OCI-LY7 (cell line): ENCODE measurements around the gene C20orf202. TPM values are rescaled to one million over a fixed set of nuclear protein-coding genes. Genes with fewer than 3 reads are reported as not detected.

Experiments
- BruUV-seq: library from RNA; stranded (reverse); fragments of 400-500 nt; replicated peaks from 2 replicates; lab custom pipeline; 2021; lab: Mats Ljungman, UMichigan
- CTCF ChIA-PET: fragments of 300-600 bp; sonication (Branson Sonifier 250); formaldehyde crosslinking; loops from one replicate; lab custom pipeline; 2022; ENCODE audit warnings: antibody characterized with exemption; ENCODE audit not compliant: unreplicated experiment; lab: Charles Lee
- POLR2A ChIA-PET: fragments of 300-600 bp; sonication (Branson Sonifier 250); formaldehyde crosslinking; loops from one replicate; lab custom pipeline; 2022; ENCODE audit warnings: antibody characterized with exemption; lab: Charles Lee
- DNase-seq: peaks from one replicate; pipeline ENCODE4 v3.0.0-alpha.2; 2015; ENCODE audit warnings: low spot score
- H2AFZ ChIP-seq: fragments of 200-600 bp; sonication (generic), shearing (Covaris generic); 2 replicates; pipeline ENCODE4 v1.6.1; 2014; ENCODE audit warnings: mild to moderate bottlenecking, antibody characterized with exemption, low read length, moderate library complexity
- H3K27ac ChIP-seq: fragments of 200-600 bp; sonication (generic); 2 replicates; pipeline ENCODE4 v1.5.1; 2014; ENCODE audit warnings: mixed run types, low read depth, mild to moderate bottlenecking, moderate library complexity, low read length, inconsistent platforms; ENCODE audit not compliant: poor library complexity, severe bottlenecking
- H3K36me3 ChIP-seq: fragments of 200-600 bp; sonication (generic); 2 replicates; pipeline ENCODE4 v1.6.1; 2014; ENCODE audit warnings: mild to moderate bottlenecking, antibody characterized with exemption, low read length, moderate library complexity, mixed read lengths; ENCODE audit not compliant: insufficient read depth
- H3K4me1 ChIP-seq: fragments of 200-600 bp; sonication (generic); 2 replicates; pipeline ENCODE4 v1.5.1; 2014; ENCODE audit warnings: mild to moderate bottlenecking, low read length; ENCODE audit not compliant: insufficient read depth, poor library complexity, severe bottlenecking
- H3K4me2 ChIP-seq: fragments of 200-600 bp; sonication (generic); 2 replicates; pipeline ENCODE4 v1.6.1; 2014; ENCODE audit warnings: mild to moderate bottlenecking, low read length
- H3K4me3 ChIP-seq: fragments of 200-600 bp; sonication (generic); 2 replicates; pipeline ENCODE4 v1.5.1; 2014; ENCODE audit warnings: mild to moderate bottlenecking, low read depth, low read length; ENCODE audit not compliant: poor library complexity, severe bottlenecking
- H3K79me2 ChIP-seq: fragments of 200-600 bp; sonication (generic); 2 replicates; pipeline ENCODE4 v1.6.1; 2016; ENCODE audit warnings: low read depth, mild to moderate bottlenecking, low read length, moderate library complexity, mixed read lengths; ENCODE audit not compliant: insufficient read depth
- H3K9me2 ChIP-seq: fragments of 200-600 bp; sonication (generic); 2 replicates; pipeline ENCODE4 v1.6.1; 2016; ENCODE audit warnings: mild to moderate bottlenecking, low read length, mixed read lengths; ENCODE audit not compliant: insufficient read depth
- H3K9me3 ChIP-seq: fragments of 200-600 bp; sonication (generic); 2 replicates; pipeline ENCODE4 v1.6.1; 2014; ENCODE audit warnings: mild to moderate bottlenecking, mixed run types, low read length, mixed read lengths
- H4K20me1 ChIP-seq: fragments of 200-600 bp; sonication (generic); 2 replicates; pipeline ENCODE4 v1.6.1; 2014; ENCODE audit warnings: mild to moderate bottlenecking, antibody characterized with exemption, low read length, moderate library complexity, mixed read lengths; ENCODE audit not compliant: insufficient read depth
- EZH2phosphoT487 ChIP-seq: fragments of 200-600 bp; sonication (generic); IDR thresholded peaks from 2 replicates; pipeline ENCODE4 v1.6.1; 2018; ENCODE audit warnings: low read depth, borderline replicate concordance, mild to moderate bottlenecking, mixed run types, antibody characterized with exemption, low read length, moderate library complexity, mixed read lengths
- intact Hi-C: fragments of 100-400 bp; cut with micrococcal nuclease; formaldehyde crosslinking; loops from one replicate; pipeline ENCODE4 v1.10.0; 2022; ENCODE audit not compliant: unreplicated experiment
- total RNA-seq, 2 experiments: library from RNA; depleted of rRNA in 1 of 2; stranded (reverse); fragments of >200 nt in 1 of 2; shearing (Covaris generic) in 1 of 2; gene quantifications; 2 replicates each; pipeline ENCODE4 v1.2.3, GENCODE V29; 2014 to 2022
- TF ChIP-seq, protein P1 (sequence below): fragments of 200-600 bp; sonication (generic); conservative IDR thresholded peaks from 2 replicates; pipeline ENCODE4 v1.5.1; 2014; ENCODE audit warnings: mild to moderate bottlenecking, antibody characterized with exemption, low read length, moderate library complexity, mixed read lengths

C20orf202 gene
- total RNA-seq, 2 experiments from 2014 or later = not detected

DNA sequence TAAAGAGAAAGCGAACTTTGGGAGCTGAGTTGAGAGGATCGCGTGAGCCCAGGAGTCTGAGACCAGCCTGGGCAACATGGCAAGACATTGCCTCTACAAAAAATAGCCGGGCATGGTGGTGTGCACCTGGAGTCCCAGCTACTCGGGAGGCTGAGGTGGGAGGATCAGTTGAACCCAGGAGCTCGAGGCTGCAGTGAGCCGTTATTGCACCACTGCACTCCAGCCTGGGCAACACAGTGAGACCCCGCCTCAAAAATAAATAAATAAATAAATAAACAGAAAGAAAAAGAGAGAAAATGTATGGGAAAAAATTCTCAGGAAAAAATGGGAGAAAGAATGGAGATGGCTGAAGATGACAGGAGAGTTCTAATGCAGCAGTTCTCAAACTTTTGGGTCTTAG, 2.5 kb downstream of the C20orf202 start:
- H3K9me3 ChIP-seq = no peaks in the 10 kb centered on the region
- H3K4me3 ChIP-seq = no peak overlapping the region
- H3K4me2 ChIP-seq = no peak overlapping the region
- POLR2A ChIA-PET = interaction anchor here (0.6 to 1.3 kb wide), 3 partner anchors 54 to 407 kb away, joined by 3 to 4 read pairs (median 4); no protein-coding TSS in a partner anchor
- intact Hi-C loops = no loop called here
- H2AFZ ChIP-seq = no peak overlapping the region
- no peaks in the 10 kb centered on the region for H3K9me2 ChIP-seq
- no peaks in the 10 kb centered on the region for H3K4me1 ChIP-seq
- no peak overlapping the region for H3K27ac ChIP-seq
- DNase-seq = no peak
- H4K20me1 ChIP-seq = no peaks in the 10 kb centered on the region
- H3K79me2 ChIP-seq = no peaks in the 10 kb centered on the region
- CTCF ChIA-PET = interaction anchor here (0.6 kb wide), 1 partner anchor 843 kb away, joined by 3 read pairs; no protein-coding TSS in a partner anchor
- H3K36me3 ChIP-seq = no peaks in the 10 kb centered on the region
- TF ChIP-seq EZH2phosphoT487 = no peak
- TF ChIP-seq, protein P1, sequence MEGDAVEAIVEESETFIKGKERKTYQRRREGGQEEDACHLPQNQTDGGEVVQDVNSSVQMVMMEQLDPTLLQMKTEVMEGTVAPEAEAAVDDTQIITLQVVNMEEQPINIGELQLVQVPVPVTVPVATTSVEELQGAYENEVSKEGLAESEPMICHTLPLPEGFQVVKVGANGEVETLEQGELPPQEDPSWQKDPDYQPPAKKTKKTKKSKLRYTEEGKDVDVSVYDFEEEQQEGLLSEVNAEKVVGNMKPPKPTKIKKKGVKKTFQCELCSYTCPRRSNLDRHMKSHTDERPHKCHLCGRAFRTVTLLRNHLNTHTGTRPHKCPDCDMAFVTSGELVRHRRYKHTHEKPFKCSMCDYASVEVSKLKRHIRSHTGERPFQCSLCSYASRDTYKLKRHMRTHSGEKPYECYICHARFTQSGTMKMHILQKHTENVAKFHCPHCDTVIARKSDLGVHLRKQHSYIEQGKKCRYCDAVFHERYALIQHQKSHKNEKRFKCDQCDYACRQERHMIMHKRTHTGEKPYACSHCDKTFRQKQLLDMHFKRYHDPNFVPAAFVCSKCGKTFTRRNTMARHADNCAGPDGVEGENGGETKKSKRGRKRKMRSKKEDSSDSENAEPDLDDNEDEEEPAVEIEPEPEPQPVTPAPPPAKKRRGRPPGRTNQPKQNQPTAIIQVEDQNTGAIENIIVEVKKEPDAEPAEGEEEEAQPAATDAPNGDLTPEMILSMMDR = no peak
- no TSS peak for BruUV-seq

DNA sequence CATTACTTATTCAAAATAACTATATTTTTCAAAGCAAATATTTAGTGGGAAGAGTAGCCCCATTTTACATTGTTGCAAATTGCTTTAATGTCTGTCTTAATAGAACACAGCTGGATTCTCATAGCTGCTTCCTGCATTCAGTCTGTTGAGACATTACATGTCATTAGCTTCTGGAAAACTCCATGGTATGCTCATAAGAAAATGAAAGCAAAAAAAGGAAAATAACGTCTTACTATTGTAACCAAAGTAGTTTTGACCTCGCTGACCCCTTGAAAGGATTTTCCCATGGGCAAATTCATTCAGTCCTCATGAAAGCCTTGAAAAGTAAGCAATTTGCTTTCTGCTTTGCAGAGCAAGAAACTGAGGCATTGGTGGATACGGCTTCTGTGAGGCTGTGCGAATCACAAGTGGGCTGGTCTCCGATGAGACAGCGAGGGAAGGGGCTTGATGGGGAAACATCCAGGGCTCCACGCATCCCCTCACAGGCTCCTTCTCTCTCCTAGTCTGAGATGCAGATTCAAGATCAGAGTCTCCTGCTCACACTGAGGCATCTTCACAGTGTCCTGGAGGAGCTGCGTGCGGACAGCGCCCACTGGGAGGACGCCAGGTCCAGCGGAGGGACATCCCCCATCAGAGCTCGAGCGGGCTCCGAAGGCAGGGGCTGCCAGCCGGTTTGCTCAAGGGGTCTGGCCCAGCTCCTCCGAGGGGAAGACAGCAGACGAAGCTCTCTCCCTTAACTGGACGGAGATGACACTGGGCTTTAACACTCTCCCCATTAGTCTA, 3.3 kb downstream of the C20orf202 start:
- Histone ChIP-seq H3K27ac (no peak overlapping the region), H3K36me3 (no peaks in the 10 kb centered on the region), H2AFZ (no peak overlapping the region), H3K9me3 (no peaks in the 10 kb centered on the region), H3K4me2 (no peak overlapping the region), H3K9me2 (no peaks in the 10 kb centered on the region), H4K20me1 (no peaks in the 10 kb centered on the region), H3K4me3 (no peak overlapping the region), H3K4me1 (no peaks in the 10 kb centered on the region), H3K79me2 (no peaks in the 10 kb centered on the region)
- ChIA-PET CTCF (interaction anchor here (0.6 kb wide), 1 partner anchor 842 kb away, joined by 3 read pairs; no protein-coding TSS in a partner anchor), POLR2A (interaction anchor here (0.6 to 0.7 kb wide), 3 partner anchors 48 to 408 kb away, joined by 3 to 5 read pairs (median 4); no protein-coding TSS in a partner anchor)
- intact Hi-C loops = no loop called here
- BruUV-seq = no TSS peak
- TF ChIP-seq, protein P1 = no peak
- TF ChIP-seq EZH2phosphoT487 = no peak
- no peak for DNase-seq
